Cardiac muscle cell (in vitro differentiated cells and primary cell): ENCODE measurements around the gene DCBLD2. TPM values are rescaled to one million over a fixed set of nuclear protein-coding genes. Genes with fewer than 3 reads are reported as not detected.

Experiments used
- DNase-seq, 2 donors: peaks; one replicate each; pipeline versions ENCODE4 v3.0.0 to v3.0.0-alpha.2; 2010 to 2017; ENCODE audit warnings: low read depth in 1 of 2, low spot score in 1 of 2
- H3K27ac ChIP-seq: fragments of 200-600 bp; sonication (generic); 2 replicates; pipeline ENCODE4 v1.5.1; 2016
- H3K27me3 ChIP-seq: fragments of 200-600 bp; sonication (generic); 2 replicates; pipeline ENCODE4 v1.6.0; 2016; ENCODE audit warnings: control low read depth
- H3K36me3 ChIP-seq: fragments of 200-600 bp; sonication (generic); 2 replicates; pipeline ENCODE4 v1.5.1; 2016; ENCODE audit warnings: control low read depth
- H3K4me1 ChIP-seq: fragments of 200-600 bp; sonication (generic); 2 replicates; pipeline ENCODE4 v1.8.1; 2017; ENCODE audit warnings: low read depth, mild to moderate bottlenecking, mixed run types
- H3K4me3 ChIP-seq: fragments of 200-600 bp; sonication (generic); 2 replicates; pipeline ENCODE4 v1.5.1; 2016; ENCODE audit warnings: mild to moderate bottlenecking
- H3K9me3 ChIP-seq: fragments of 200-600 bp; sonication (generic); 2 replicates; pipeline ENCODE4 v1.5.1; 2017; ENCODE audit warnings: low read depth, mild to moderate bottlenecking, control low read depth
- CTCF ChIP-seq: IDR thresholded peaks from 2 replicates; pipeline ENCODE4 v1.5.1; 2012; ENCODE audit warnings: low read depth, mild to moderate bottlenecking, low read length
- polyA plus RNA-seq: library from polyadenylated mRNA; unstranded; fragments of >200 nt; fragmentation: Nextera tagmentation; extraction: Ambion mirVana; gene quantifications from 2 replicates; pipeline ENCODE4 v1.2.1, GENCODE V29; 2016
- total RNA-seq: library from RNA; depleted of rRNA; stranded (reverse); fragments of >200 nt; gene quantifications from 2 replicates; pipeline ENCODE4 v1.2.3, GENCODE V29; 2016

The DCBLD2 gene
- total and polyA plus RNA-seq, 2 experiments from 2014 or later: 47.6 to 53.9 TPM

GRCh38 chr3:98824256-98824655, 77.2 kb downstream of the DCBLD2 start:
- Histone ChIP-seq H3K9me3 (no peaks in the 10 kb centered on the region), H3K36me3 (peaks cover 9% of the 10 kb centered on the region)

GRCh38 chr3:98823791-98824190, 77.7 kb downstream of the DCBLD2 start:
- Histone ChIP-seq H3K4me3 (no peak overlapping the region), H3K27ac (no peak overlapping the region), H3K27me3 (no peaks in the 10 kb centered on the region), H3K9me3 (no peaks in the 10 kb centered on the region), H3K4me1 (no peaks in the 10 kb centered on the region), H3K36me3 (peaks cover 12% of the 10 kb centered on the region)
- no peak for TF ChIP-seq CTCF
- no peak for DNase-seq

More at GRCh38 chr3:98824256-98824655, 77.2 kb downstream of the DCBLD2 start:
- peak; percentile 33 for TF ChIP-seq CTCF
- Histone ChIP-seq H3K4me3 (no peak overlapping the region), H3K27ac (no peak overlapping the region), H3K4me1 (no peaks in the 10 kb centered on the region), H3K27me3 (no peaks in the 10 kb centered on the region)
- DNase-seq: peak in 1 of 2 donors; percentile 47

- no peak overlapping the region for H3K27ac ChIP-seq
- H3K4me1 ChIP-seq: no peaks in the 10 kb centered on the region
- no peak for TF ChIP-seq CTCF
- H3K4me3 ChIP-seq: no peak overlapping the region
- no peaks in the 10 kb centered on the region for H3K9me3 ChIP-seq
- no peaks in the 10 kb centered on the region for H3K27me3 ChIP-seq
- DNase-seq: no peak
- H3K36me3 ChIP-seq: peaks cover 28% of the 10 kb centered on the region
These were observed 80.4 kb downstream of the DCBLD2 start for GRCh38 chr3:98821063-98821462.

GRCh38 chr3:98817547-98818041, 83.9 kb downstream of the DCBLD2 start:
- DNase-seq: peak; percentile 67 to 73
- Histone ChIP-seq H3K27me3 (no peaks in the 10 kb centered on the region), H3K36me3 (peaks cover 36% of the 10 kb centered on the region), H3K27ac (no peak overlapping the region), H3K9me3 (no peaks in the 10 kb centered on the region), H3K4me1 (no peaks in the 10 kb centered on the region), H3K4me3 (no peak overlapping the region)
- TF ChIP-seq CTCF: peak; percentile 54

- Histone ChIP-seq H3K36me3 (peaks cover 41% of the 10 kb centered on the region), H3K4me1 (no peaks in the 10 kb centered on the region), H3K27me3 (no peaks in the 10 kb centered on the region), H3K27ac (peak overlapping the region; percentile 48), H3K4me3 (no peak overlapping the region), H3K9me3 (no peaks in the 10 kb centered on the region)
- DNase-seq: peak in 1 of 2 donors; percentile 73
- TF ChIP-seq CTCF: no peak
These were observed 86.6 kb downstream of the DCBLD2 start for GRCh38 chr3:98814817-98815420.
